HL-60 (cell line): ENCODE measurements around the gene EFCC1.
"Not testable (repeated sequence)": the region's sequence is repeated elsewhere in the genome, so short reads cannot be mapped to it uniquely, and the experiment has no call there.

ENCODE experiments used
- CTCF ChIP-seq: IDR thresholded peaks from one replicate; pipeline ENCODE4 v1.5.1; 2011; ENCODE audit warnings: low read length, control low read depth, inconsistent platforms; ENCODE audit not compliant: insufficient read depth
- GABPA ChIP-seq: IDR thresholded peaks from 2 replicates; pipeline ENCODE4 v1.6.1; 2012; ENCODE audit warnings: low read depth

DNA sequence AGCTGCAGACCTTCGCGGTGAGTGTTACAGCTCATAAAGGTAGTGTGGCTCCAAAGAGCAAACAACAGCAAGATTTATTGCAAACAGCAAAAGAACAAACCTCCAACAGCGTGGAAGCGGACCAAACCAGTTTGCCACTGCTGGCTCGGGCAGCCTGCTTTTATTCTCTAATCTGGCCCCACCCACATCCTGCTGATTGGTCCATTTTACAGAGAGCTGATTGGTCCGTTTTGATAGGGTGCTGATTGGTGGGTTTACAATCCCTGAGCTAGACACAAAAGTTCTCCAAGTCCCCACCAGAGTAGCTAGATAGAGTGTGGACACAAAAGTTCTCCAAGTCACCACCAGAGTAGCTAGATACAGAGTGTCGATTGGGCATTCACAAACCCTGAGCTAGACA, 66.6 kb downstream of the EFCC1 start:
- not testable (repeated sequence) for TF ChIP-seq CTCF, GABPA
